ENCODE data around the gene IL17RC.

The IL17RC gene

DNA sequence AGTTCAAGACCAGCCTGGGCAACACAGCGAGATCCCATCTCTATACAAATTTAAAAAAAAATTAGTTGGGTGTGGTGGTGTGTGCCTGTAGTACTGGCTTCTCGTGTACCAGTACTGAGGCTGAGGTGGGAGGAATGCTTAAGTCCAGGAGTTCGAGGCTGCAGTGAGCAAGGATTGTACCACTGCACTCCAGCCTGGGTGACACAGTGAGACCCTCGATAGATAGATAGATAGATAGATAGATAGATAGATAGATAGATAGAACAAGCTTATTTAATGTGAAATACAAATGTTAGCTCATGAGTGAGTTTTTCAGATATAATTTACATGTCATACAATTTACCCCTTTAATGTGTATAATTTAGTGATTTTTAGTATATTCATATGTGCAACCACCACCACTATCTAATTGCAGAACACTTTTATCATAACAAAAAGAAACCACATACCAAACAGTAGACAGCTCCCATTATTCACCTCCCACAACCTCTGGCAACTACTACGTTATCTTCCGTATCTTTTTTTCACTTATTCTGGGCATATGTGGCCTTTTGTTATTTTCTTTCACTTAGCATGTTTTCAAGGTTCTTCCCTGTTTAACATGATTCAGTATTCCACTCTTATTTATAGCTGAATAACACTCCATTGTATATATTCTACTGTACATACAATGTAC is 48.4 kb downstream of the IL17RC start:
- no peak for DNase-seq (ENCODE audit: low spot score)
- TF ChIP-seq CTCF (IDR thresholded peaks at IDR 0.05; ENCODE audit: extremely low read depth, missing control alignments) = no peak

DNA sequence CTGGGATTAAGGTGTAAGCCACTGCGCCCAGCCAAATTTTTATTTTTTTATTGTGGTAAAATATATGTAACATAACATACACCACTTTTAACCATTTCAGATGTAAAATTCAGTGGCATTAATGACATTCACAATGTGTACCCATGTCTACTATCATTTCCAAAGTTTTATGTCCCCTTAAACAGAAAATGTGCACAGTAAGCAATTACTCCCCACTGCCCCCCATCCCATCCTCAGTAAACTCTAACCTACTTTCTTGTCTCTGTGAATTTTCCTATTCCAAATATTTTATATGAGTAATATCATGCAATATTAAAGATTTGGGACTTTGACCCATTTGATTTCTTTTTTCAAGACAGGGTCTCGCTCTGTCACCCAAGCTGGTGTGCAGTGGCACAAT is 49.9 kb downstream of the IL17RC start:
- no peak for TF ChIP-seq CTCF (IDR thresholded peaks at IDR 0.05; ENCODE audit: extremely low read depth, missing control alignments)
- no peak for DNase-seq (ENCODE audit: low spot score)

DNA sequence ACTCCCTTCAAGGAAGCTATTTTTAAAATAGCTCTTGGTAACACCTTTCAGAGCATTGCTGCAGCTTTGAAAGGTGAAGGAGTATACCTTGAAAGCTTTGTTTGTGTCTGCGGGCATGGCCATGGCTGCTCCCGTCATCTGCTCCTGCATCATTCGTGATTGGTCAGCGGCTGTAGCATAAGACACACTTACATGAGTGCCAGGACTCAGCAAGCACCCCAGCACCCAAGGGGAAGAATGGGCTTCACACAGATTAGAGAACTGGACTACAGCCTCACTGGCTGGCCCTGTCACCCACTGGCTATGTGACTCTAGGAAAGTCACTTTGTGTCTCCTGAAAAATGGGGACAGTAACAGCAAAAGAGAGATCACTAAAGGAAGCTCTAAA is 52.7 kb downstream of the IL17RC start:
- TF ChIP-seq CTCF (IDR thresholded peaks at IDR 0.05; ENCODE audit: extremely low read depth, missing control alignments) = no peak
- no peak for DNase-seq (ENCODE audit: low spot score)

DNA sequence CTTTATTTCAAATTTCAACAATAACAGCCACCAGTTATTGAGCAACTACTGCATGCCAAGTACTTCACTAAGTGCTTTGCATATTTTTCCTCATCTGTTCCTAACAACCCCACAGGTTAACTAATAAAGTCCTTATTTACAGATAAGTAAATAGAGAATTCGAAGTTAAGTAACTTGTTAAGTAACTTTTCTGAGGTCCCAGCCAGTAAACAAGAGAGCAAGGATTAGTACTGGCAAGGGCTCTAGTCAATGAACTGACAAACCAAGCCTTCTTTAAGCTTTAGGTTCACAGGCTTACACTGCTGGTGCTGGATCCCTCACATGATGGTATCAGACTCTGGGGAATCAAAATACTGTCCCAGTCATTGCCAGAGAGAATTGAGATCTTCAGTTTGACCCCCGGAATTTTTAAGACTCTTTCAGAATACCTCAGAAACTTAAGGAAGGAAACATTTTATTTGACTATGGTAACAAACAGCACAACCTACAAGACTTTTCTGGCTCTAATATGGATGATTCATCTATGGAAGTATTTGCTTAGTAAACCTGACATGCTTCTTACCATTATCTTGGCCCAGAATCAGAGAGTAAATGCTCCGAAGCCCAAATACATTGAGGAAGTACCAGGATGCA is 53.2 kb downstream of the IL17RC start:
- no peak for DNase-seq (ENCODE audit: low spot score)
- no peak for TF ChIP-seq CTCF (IDR thresholded peaks at IDR 0.05; ENCODE audit: extremely low read depth, missing control alignments)

- DNase-seq (ENCODE audit: low spot score) = no peak
- no peak for TF ChIP-seq CTCF (IDR thresholded peaks at IDR 0.05; ENCODE audit: extremely low read depth, missing control alignments)
Observed at GRCh38 chr3:9976721-9977709, 60.1 kb downstream of the IL17RC start.

DNA sequence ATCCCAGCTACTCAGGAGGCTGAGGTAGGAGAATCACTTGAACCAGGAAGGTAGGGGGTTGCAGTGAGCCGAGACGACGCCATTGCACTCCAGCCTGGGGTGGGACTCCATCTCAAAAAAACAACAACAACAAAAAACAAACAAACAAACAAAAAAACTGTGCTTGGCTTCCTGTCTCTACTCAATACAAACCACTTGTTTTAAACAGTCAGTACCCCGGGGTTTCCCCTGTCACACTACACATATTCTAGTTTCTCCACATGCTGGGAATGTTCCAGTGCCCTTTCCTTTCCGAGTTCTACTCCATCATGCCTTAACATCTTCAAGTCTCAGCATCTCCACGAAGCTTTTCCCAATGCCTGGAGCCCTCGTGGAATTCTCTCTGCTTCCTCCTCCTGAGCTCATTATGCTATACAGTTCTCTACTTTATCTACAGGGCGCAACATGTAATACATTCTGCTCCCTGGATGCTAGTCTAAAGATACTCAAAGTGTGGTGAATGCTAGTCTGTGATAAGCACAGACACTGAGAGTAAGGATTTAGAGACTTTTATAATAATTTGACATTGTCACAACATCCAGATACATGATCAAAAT is 61.9 kb downstream of the IL17RC start:
- no peak for TF ChIP-seq CTCF (IDR thresholded peaks at IDR 0.05; ENCODE audit: extremely low read depth, missing control alignments)
- DNase-seq (ENCODE audit: low spot score) = no peak
